SH-SY5Y (cell line): ENCODE data around the gene AANAT.

Source experiments
- GATA2 ChIP-seq: IDR thresholded peaks from 2 replicates; pipeline ENCODE4 v1.6.1; 2011; ENCODE audit warnings: mild to moderate bottlenecking, low read depth, low read length
- GATA3 ChIP-seq: IDR thresholded peaks from 2 replicates; pipeline ENCODE4 v1.6.1; 2011; ENCODE audit warnings: low read depth, mild to moderate bottlenecking, low read length, moderate library complexity

DNA sequence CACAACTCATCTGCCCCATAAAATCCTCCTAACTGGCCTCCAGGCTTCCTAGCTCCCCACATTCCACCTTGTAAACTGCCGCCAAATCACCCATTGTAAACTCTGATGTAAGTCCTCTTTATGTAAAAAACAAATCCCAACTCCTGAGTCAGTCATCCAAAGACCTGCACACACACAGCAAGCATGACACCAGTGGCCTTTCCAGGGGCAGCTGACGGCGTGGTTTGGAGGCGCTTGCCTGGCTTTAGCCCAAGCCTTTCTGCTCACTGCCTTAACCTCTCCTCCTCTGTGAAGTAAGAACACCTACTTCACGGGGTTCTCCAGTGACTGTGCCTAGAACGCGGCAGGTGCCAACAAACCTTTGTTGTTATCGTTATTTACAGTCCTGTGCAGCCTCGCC, 28.5 kb upstream of the AANAT start:
- TF ChIP-seq GATA2 (no peak), GATA3 (no peak)
